Measurements from ENCODE around the gene ANKUB1. TPM values are rescaled to one million over a fixed set of nuclear protein-coding genes. Genes with fewer than 3 reads are reported as not detected.

ANKUB1 gene
- total and polyA plus RNA-seq, 7 experiments from 2014 or later, result not detected

DNA sequence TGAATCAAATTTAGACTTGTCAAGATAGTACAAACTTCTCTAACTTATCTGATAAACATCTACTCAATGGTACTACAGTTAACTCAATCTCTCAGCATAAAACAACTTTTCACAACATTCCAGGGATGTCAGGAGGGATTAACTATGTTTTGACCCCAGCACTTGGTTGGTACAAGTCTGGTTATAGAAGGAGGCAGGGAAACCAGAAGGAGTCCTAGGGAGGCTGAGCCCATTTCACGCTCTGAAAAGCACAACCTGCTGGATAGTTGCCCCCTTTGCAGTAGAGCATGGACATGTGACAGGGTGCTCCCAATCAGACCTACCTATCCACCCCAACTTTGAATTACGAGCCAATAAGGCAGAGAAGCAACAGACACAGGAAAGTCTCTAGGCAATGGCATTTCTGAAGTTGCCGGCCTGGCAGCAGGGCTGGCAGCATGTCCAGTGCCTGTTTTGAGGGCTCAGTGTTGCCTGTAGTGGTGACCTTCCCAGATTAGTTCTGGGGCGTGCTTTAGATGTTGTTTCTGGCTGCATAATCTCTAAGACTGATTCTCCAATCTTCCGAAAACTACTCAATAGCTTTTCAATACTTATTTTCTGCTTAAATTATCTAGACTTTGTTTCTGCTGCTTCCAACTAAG lies 8.2 kb downstream of the ANKUB1 start:
- CTCF ChIA-PET, result no interaction called here

DNA sequence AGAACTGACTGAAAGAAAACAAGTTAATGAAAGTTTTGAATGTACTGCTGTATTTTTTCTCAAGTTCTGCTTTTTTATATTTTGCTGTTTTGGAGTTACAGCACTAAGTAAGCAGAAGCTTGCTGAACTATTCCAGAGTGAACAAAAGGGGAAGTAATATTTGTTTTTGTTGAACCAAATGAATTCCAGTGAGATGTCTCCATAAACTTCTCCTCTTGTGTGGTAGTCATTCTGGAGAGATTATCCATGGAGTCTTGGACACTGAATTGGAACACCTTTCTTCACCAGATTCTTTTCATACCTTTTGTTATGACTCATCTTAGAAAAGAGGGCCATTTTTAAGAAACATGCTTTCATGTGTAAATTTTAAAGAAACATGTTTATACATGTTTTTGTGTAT lies 8.8 kb downstream of the ANKUB1 start:
- H3K27me3 ChIP-seq (ENCODE audit: control insufficient read depth in 2 of 2, insufficient read depth in 2 of 2, low read length in 2 of 2), result peaks cover 0 to 3% of the 10 kb centered on the region in 2 donors
- H3K27ac ChIP-seq (ENCODE audit: low read depth, low read length), result no peak overlapping the region
- no peaks in the 10 kb centered on the region for H3K36me3 ChIP-seq (ENCODE audit: control insufficient read depth in 2 of 3, insufficient read depth in 3 of 3, low read length in 3 of 3)
- POLR2A ChIA-PET, result no interaction called here
- no peaks in the 10 kb centered on the region for H3K4me1 ChIP-seq (ENCODE audit: control insufficient read depth in 2 of 2, insufficient read depth in 2 of 2, low read length in 2 of 2)
- Mint-ChIP-seq H3K27me3 (peaks cover 0 to 19% (median 9%) of the 10 kb centered on the region in 5 donors), H3K36me3 (no peaks in the 10 kb centered on the region), H3K4me1 (no peaks in the 10 kb centered on the region), H3K27ac (no peak overlapping the region), H3K4me3 (no peak overlapping the region), H3K9me3 (peaks cover 0 to 5% (median 0%) of the 10 kb centered on the region in 11 donors)
- H3K9me3 ChIP-seq (ENCODE audit: control insufficient read depth in 2 of 3, low read length in 3 of 3), result no peaks in the 10 kb centered on the region
- H3K4me3 ChIP-seq (ENCODE audit: low read length), result no peak overlapping the region
- ATAC-seq, result no peak
- no peak for DNase-seq
- CTCF ChIA-PET, result no interaction called here
- intact Hi-C loops (cut with micrococcal nuclease), result no loop called here

More for the DNA sequence above, 8.2 kb downstream of the ANKUB1 start:
- Histone ChIP-seq H3K9me3 (ENCODE audit: control insufficient read depth in 2 of 3, low read length in 3 of 3) (no peaks in the 10 kb centered on the region), H3K27ac (ENCODE audit: low read depth, low read length) (no peak overlapping the region), H3K36me3 (ENCODE audit: control insufficient read depth in 2 of 3, insufficient read depth in 3 of 3, low read length in 3 of 3) (no peaks in the 10 kb centered on the region), H3K4me1 (ENCODE audit: control insufficient read depth in 2 of 2, insufficient read depth in 2 of 2, low read length in 2 of 2) (no peaks in the 10 kb centered on the region), H3K4me3 (ENCODE audit: low read length) (no peak overlapping the region), H3K27me3 (ENCODE audit: control insufficient read depth in 2 of 2, insufficient read depth in 2 of 2, low read length in 2 of 2) (peaks cover 0 to 3% of the 10 kb centered on the region in 2 donors)
- intact Hi-C loops (cut with micrococcal nuclease), result no loop called here
- Mint-ChIP-seq H3K27ac (no peak overlapping the region), H3K27me3 (peaks cover 0 to 20% (median 9%) of the 10 kb centered on the region in 5 donors), H3K4me3 (no peak overlapping the region), H3K9me3 (peaks cover 0 to 5% (median 0%) of the 10 kb centered on the region in 11 donors), H3K36me3 (no peaks in the 10 kb centered on the region), H3K4me1 (no peaks in the 10 kb centered on the region)
- ATAC-seq (no peak), DNase-seq (no peak)
- POLR2A ChIA-PET, result no interaction called here

DNA sequence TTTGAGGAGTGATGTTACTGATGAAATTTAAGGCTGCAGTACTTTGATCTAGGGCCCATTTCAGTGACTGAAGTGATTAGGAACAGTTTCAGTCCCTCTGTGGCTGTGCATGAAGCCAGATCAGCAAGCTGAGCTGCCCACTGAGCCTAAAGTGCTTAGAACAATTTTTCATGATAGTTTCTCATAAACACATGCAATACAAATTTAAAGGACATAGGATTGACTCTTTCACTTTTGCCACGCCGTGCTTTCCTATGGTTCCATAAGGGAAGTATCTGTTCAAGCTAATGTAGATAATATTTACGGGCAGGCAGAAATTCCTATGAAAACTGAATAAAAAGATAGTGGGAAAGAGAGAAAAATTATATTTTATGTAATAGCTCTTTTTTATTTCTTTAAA lies 10.6 kb downstream of the ANKUB1 start:
- H3K27me3 Mint-ChIP-seq, result peaks cover 0 to 18% (median 4%) of the 10 kb centered on the region in 5 donors
- H3K27ac Mint-ChIP-seq, result no peak overlapping the region
- ChIA-PET CTCF (no interaction called here), POLR2A (no interaction called here)
- H3K9me3 ChIP-seq (ENCODE audit: control insufficient read depth in 2 of 3, low read length in 3 of 3), result no peaks in the 10 kb centered on the region
- H3K9me3 Mint-ChIP-seq, result peaks cover 0 to 5% (median 0%) of the 10 kb centered on the region in 11 donors
- no peaks in the 10 kb centered on the region for H3K36me3 Mint-ChIP-seq
- H3K27me3 ChIP-seq (ENCODE audit: control insufficient read depth in 2 of 2, insufficient read depth in 2 of 2, low read length in 2 of 2), result peaks cover 0 to 3% of the 10 kb centered on the region in 2 donors
- no peaks in the 10 kb centered on the region for H3K4me1 ChIP-seq (ENCODE audit: control insufficient read depth in 2 of 2, insufficient read depth in 2 of 2, low read length in 2 of 2)
- H3K4me3 ChIP-seq (ENCODE audit: low read length), result no peak overlapping the region
- no peaks in the 10 kb centered on the region for H3K36me3 ChIP-seq (ENCODE audit: control insufficient read depth in 2 of 3, insufficient read depth in 3 of 3, low read length in 3 of 3)
- DNase-seq, result no peak
- H3K27ac ChIP-seq (ENCODE audit: low read depth, low read length), result no peak overlapping the region
- ATAC-seq, result no peak
- no peaks in the 10 kb centered on the region for H3K4me1 Mint-ChIP-seq
- peak overlapping the region in 1 of 10 donors; percentile 35 for H3K4me3 Mint-ChIP-seq
- intact Hi-C loops (cut with micrococcal nuclease), result no loop called here

DNA sequence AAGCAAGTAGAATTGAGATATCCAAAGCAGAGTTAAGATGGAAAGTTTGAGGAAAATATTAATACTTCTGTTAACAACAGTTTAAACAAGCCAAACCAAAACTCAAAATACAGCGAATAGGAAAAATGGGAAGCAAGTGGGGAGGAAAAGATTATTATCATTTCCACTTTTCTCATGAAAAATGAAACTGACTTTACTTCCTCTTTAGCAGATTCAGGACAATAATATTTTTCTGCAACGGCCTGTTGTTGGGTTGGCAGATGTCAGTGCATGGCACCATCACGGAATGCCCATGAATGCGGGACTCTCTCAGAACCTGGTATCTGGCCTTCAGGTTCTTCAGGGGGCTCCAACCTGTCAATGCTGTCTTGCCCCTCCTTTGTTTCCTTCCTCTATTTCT lies 11.1 kb downstream of the ANKUB1 start:
- no peak overlapping the region for H3K27ac ChIP-seq (ENCODE audit: low read depth, low read length)
- intact Hi-C loops (cut with micrococcal nuclease), result no loop called here
- H3K27ac Mint-ChIP-seq, result no peak overlapping the region

DNA sequence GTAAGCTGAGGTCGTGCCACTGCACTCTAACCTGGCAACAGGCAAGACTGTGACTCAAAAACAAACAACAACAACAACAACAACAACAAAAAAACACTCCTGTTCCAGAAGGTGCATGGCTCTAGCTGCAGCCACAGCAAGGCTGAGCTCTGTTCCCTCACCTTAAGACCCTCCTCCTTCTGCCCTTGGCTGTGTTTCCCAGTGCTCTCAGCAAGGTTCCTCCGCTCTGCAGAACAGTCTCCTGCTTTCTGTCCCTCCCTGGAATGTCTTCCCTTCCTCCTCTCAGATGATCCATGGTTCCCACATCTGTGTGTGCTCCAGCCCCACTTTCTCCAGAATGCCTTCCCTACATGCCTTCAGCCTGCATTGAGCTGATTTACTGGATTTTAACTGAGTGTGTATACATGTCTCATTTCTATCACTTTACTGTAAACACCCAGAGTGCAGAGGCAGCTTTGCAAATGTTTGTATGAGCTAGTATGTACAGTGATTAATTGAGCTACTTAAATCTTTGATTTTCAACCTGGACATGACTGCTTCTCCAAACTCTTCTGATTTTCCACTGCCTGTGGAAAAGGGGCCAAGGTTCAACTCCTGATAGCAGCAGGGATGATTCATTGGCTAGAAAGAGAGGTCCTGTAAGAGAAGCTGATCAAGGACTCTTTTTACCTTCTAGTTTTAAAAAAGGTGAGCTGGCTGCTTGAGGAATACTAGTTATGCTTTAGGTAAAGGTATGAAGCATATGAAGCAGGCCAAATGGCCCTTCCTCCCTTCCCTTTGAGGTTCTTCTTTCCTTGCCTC lies 14.7 kb downstream of the ANKUB1 start:
- H3K9me3 ChIP-seq (ENCODE audit: control insufficient read depth in 2 of 3, low read length in 3 of 3), result no peaks in the 10 kb centered on the region
- no peak for ATAC-seq
- H3K27me3 ChIP-seq (ENCODE audit: control insufficient read depth in 2 of 2, insufficient read depth in 2 of 2, low read length in 2 of 2), result no peaks in the 10 kb centered on the region
- H3K36me3 ChIP-seq (ENCODE audit: control insufficient read depth in 2 of 3, insufficient read depth in 3 of 3, low read length in 3 of 3), result no peaks in the 10 kb centered on the region
- POLR2A ChIA-PET, result no interaction called here
- no peak overlapping the region for H3K4me3 ChIP-seq (ENCODE audit: low read length)
- Mint-ChIP-seq H3K27me3 (peaks cover 0 to 7% (median 5%) of the 10 kb centered on the region in 5 donors), H3K27ac (no peak overlapping the region), H3K4me3 (no peak overlapping the region), H3K4me1 (no peaks in the 10 kb centered on the region), H3K36me3 (no peaks in the 10 kb centered on the region), H3K9me3 (peaks cover 0 to 2% (median 0%) of the 10 kb centered on the region in 11 donors)
- no peak overlapping the region for H3K27ac ChIP-seq (ENCODE audit: low read depth, low read length)
- CTCF ChIA-PET, result no interaction called here
- intact Hi-C loops (cut with micrococcal nuclease), result no loop called here
- H3K4me1 ChIP-seq (ENCODE audit: control insufficient read depth in 2 of 2, insufficient read depth in 2 of 2, low read length in 2 of 2), result no peaks in the 10 kb centered on the region
- DNase-seq, result no peak

More for the DNA sequence above, 11.1 kb downstream of the ANKUB1 start:
- CTCF ChIA-PET, result no interaction called here
- Histone ChIP-seq H3K36me3 (ENCODE audit: control insufficient read depth in 2 of 3, insufficient read depth in 3 of 3, low read length in 3 of 3) (no peaks in the 10 kb centered on the region), H3K4me3 (ENCODE audit: low read length) (no peak overlapping the region), H3K4me1 (ENCODE audit: control insufficient read depth in 2 of 2, insufficient read depth in 2 of 2, low read length in 2 of 2) (no peaks in the 10 kb centered on the region), H3K27me3 (ENCODE audit: control insufficient read depth in 2 of 2, insufficient read depth in 2 of 2, low read length in 2 of 2) (peaks cover 0 to 3% of the 10 kb centered on the region in 2 donors), H3K9me3 (ENCODE audit: control insufficient read depth in 2 of 3, low read length in 3 of 3) (no peaks in the 10 kb centered on the region)
- DNase-seq (no peak), ATAC-seq (no peak)
- no peaks in the 10 kb centered on the region for H3K4me1 Mint-ChIP-seq
- POLR2A ChIA-PET, result no interaction called here
- no peaks in the 10 kb centered on the region for H3K36me3 Mint-ChIP-seq
- H3K9me3 Mint-ChIP-seq, result peaks cover 0 to 2% (median 0%) of the 10 kb centered on the region in 11 donors
- H3K4me3 Mint-ChIP-seq, result peak overlapping the region in 3 of 10 donors; percentile 4 to 35 (median 19)
- H3K27me3 Mint-ChIP-seq, result peaks cover 0 to 13% (median 4%) of the 10 kb centered on the region in 5 donors

DNA sequence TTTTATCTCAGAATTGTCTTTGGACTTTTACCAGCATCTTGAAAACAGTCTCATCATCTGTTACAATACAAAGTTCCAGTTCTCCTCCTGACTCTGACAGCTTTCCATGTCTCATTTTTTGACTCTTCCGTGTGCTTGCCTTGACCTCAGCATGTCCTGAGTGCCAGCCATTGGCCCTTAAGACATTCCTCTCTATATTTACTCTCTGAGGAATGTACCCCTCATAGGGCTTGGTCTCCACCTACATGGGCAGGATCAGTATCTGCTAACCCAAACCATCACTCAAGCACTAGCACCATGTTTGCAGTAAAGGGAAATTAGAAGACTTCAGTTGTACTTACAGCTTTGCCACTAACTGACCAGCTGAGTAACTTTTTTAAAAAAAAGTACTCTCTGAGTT lies 16.2 kb downstream of the ANKUB1 start:
- H3K27ac Mint-ChIP-seq, result no peak overlapping the region
- Histone ChIP-seq H3K4me3 (ENCODE audit: low read length) (no peak overlapping the region), H3K27ac (ENCODE audit: low read depth, low read length) (no peak overlapping the region), H3K36me3 (ENCODE audit: control insufficient read depth in 2 of 3, insufficient read depth in 3 of 3, low read length in 3 of 3) (no peaks in the 10 kb centered on the region), H3K27me3 (ENCODE audit: control insufficient read depth in 2 of 2, insufficient read depth in 2 of 2, low read length in 2 of 2) (no peaks in the 10 kb centered on the region), H3K9me3 (ENCODE audit: control insufficient read depth in 2 of 3, low read length in 3 of 3) (no peaks in the 10 kb centered on the region), H3K4me1 (ENCODE audit: control insufficient read depth in 2 of 2, insufficient read depth in 2 of 2, low read length in 2 of 2) (no peaks in the 10 kb centered on the region)
- no peaks in the 10 kb centered on the region for H3K36me3 Mint-ChIP-seq
- H3K4me3 Mint-ChIP-seq, result no peak overlapping the region
- no peaks in the 10 kb centered on the region for H3K4me1 Mint-ChIP-seq
- CTCF ChIA-PET, result interaction anchor here (0.6 kb wide), 1 partner anchor 16 kb away, joined by 9 read pairs; no protein-coding TSS in a partner anchor
- DNase-seq (no peak), ATAC-seq (no peak)
- POLR2A ChIA-PET, result no interaction called here
- H3K9me3 Mint-ChIP-seq, result peaks cover 0 to 2% (median 0%) of the 10 kb centered on the region in 11 donors
- peaks cover 5 to 13% (median 6%) of the 10 kb centered on the region in 5 donors for H3K27me3 Mint-ChIP-seq
- intact Hi-C loops (cut with micrococcal nuclease), result no loop called here
